HEK293T (cell line): ENCODE measurements around the gene GAK.

Experiments used
- ARNT ChIP-seq: fragments of 450-650 bp; IDR thresholded peaks from 2 replicates; pipeline ENCODE4 v1.6.1; 2017; ENCODE audit warnings: mild to moderate bottlenecking
- BHLHE40 ChIP-seq: fragments of 450-650 bp; IDR thresholded peaks from 2 replicates; pipeline ENCODE4 v1.6.1; 2016; ENCODE audit warnings: mild to moderate bottlenecking, moderate library complexity, borderline replicate concordance
- ELF4 ChIP-seq: fragments of 450-650 bp; IDR thresholded peaks from 2 replicates; pipeline ENCODE4 v1.6.1; 2017; ENCODE audit warnings: antibody characterized with exemption
- FOXA1 ChIP-seq: fragments of 450-650 bp; IDR thresholded peaks from 2 replicates; pipeline ENCODE4 v1.6.1; 2016; ENCODE audit warnings: mild to moderate bottlenecking
- FOXK2 ChIP-seq: fragments of 450-650 bp; IDR thresholded peaks from 2 replicates; pipeline ENCODE4 v1.6.1; 2016; ENCODE audit warnings: mild to moderate bottlenecking
- PKNOX1 ChIP-seq: fragments of 450-650 bp; IDR thresholded peaks from 2 replicates; pipeline ENCODE4 v1.6.1; 2016
- SP1 ChIP-seq: fragments of 450-650 bp; IDR thresholded peaks from 2 replicates; pipeline ENCODE4 v1.6.1; 2017

- TF ChIP-seq ELF4 (no peak), PKNOX1 (no peak), FOXA1 (no peak), ARNT (no peak), FOXK2 (no peak), SP1 (no peak), BHLHE40 (no peak)
Observed at GRCh38 chr4:965048-965765, 33.1 kb upstream of the GAK start.
